Measurements from ENCODE around the gene RAD51D. TPM values are rescaled to one million over a fixed set of nuclear protein-coding genes. Genes with fewer than 3 reads are reported as not detected.

Gene RAD51D
- total RNA-seq, 2 donors from 2014 or later: 2.0 to 4.5 TPM

GRCh38 chr17:35163886-35164285 lies 44.2 kb upstream of the RAD51D start:
- no peaks in the 10 kb centered on the region for H3K9me3 ChIP-seq
- no peak for TF ChIP-seq CTCF (IDR thresholded peaks at IDR 0.05)
- H3K36me3 ChIP-seq: peaks cover 42% of the 10 kb centered on the region
- no peak overlapping the region for H3K4me3 ChIP-seq
- H3K27me3 ChIP-seq: no peaks in the 10 kb centered on the region
- no peak overlapping the region for H3K27ac ChIP-seq
- no peaks in the 10 kb centered on the region for H3K4me1 ChIP-seq
- no peak for DNase-seq (ENCODE audit: low spot score)

DNA sequence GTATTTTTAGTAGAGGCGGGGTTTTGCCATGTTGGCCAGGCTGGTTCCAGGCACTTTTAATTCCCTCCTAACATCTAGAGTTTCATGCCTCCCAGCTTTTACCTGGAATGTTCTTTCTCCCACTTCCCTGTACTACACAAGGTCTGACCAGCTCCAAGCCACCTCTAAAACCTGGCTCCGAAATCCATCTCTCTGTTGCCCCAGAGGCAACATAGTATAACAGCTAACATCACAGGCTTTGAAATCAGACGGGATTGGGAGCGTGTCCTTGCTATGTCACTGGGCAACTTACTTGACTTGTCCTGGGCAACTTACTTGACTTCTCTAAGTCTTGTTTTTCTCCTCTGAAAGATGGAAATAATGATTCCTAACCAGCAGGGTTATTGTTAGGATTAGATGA lies 43.1 kb upstream of the RAD51D start:
- Histone ChIP-seq H3K27ac (no peak overlapping the region), H3K4me3 (no peak overlapping the region), H3K36me3 (peaks cover 44% of the 10 kb centered on the region), H3K27me3 (no peaks in the 10 kb centered on the region), H3K4me1 (no peaks in the 10 kb centered on the region), H3K9me3 (no peaks in the 10 kb centered on the region)
- DNase-seq (ENCODE audit: low spot score): no peak
- TF ChIP-seq CTCF (IDR thresholded peaks at IDR 0.05): no peak

GRCh38 chr17:35161281-35161761 lies 41.7 kb upstream of the RAD51D start:
- H3K9me3 ChIP-seq: no peaks in the 10 kb centered on the region
- no peak overlapping the region for H3K4me3 ChIP-seq
- no peaks in the 10 kb centered on the region for H3K4me1 ChIP-seq
- no peaks in the 10 kb centered on the region for H3K27me3 ChIP-seq
- DNase-seq (ENCODE audit: low spot score): no peak
- peaks cover 52% of the 10 kb centered on the region for H3K36me3 ChIP-seq
- TF ChIP-seq CTCF (IDR thresholded peaks at IDR 0.05): no peak
- H3K27ac ChIP-seq: no peak overlapping the region

- no peak overlapping the region for H3K27ac ChIP-seq
- H3K27me3 ChIP-seq: no peaks in the 10 kb centered on the region
- no peak overlapping the region for H3K4me3 ChIP-seq
- DNase-seq (ENCODE audit: low spot score): no peak
- peaks cover 57% of the 10 kb centered on the region for H3K36me3 ChIP-seq
- no peaks in the 10 kb centered on the region for H3K9me3 ChIP-seq
- no peak for TF ChIP-seq CTCF (IDR thresholded peaks at IDR 0.05)
- H3K4me1 ChIP-seq: no peaks in the 10 kb centered on the region
These were observed 40.9 kb upstream of the RAD51D start for GRCh38 chr17:35160354-35161201.

GRCh38 chr17:35159940-35160339 lies 40.3 kb upstream of the RAD51D start:
- Histone ChIP-seq H3K36me3 (peaks cover 57% of the 10 kb centered on the region), H3K4me3 (no peak overlapping the region), H3K9me3 (no peaks in the 10 kb centered on the region), H3K27ac (no peak overlapping the region), H3K27me3 (no peaks in the 10 kb centered on the region), H3K4me1 (no peaks in the 10 kb centered on the region)
- TF ChIP-seq CTCF (IDR thresholded peaks at IDR 0.05): no peak
- DNase-seq (ENCODE audit: low spot score): no peak
